Chondrocyte (in vitro differentiated cells): ENCODE measurements around the gene FBXO24. TPM values are rescaled to one million over a fixed set of nuclear protein-coding genes. Genes with fewer than 3 reads are reported as not detected.

Source experiments
- DNase-seq: peaks from one replicate; pipeline ENCODE4 v3.0.0; 2021; ENCODE audit warnings: mixed read lengths, low spot score
- H3K27ac Mint-ChIP-seq: one replicate; pipeline ENCODE4 v1.8.0; 2021; ENCODE audit warnings: mild to moderate bottlenecking, moderate library complexity, mixed read lengths; ENCODE audit not compliant: unreplicated experiment
- H3K27me3 Mint-ChIP-seq: 2 replicates; pipeline ENCODE4 v1.8.0; 2021; ENCODE audit warnings: low read depth, mixed read lengths
- H3K36me3 Mint-ChIP-seq: 2 replicates; pipeline ENCODE4 v1.8.0; 2021; ENCODE audit warnings: low read depth, mixed read lengths
- H3K4me1 Mint-ChIP-seq: 2 replicates; pipeline ENCODE4 v1.8.0; 2021; ENCODE audit warnings: low read depth, mild to moderate bottlenecking, mixed read lengths
- H3K4me3 Mint-ChIP-seq: one replicate; pipeline ENCODE4 v1.8.0; 2021; ENCODE audit warnings: mild to moderate bottlenecking, moderate library complexity, mixed read lengths; ENCODE audit not compliant: unreplicated experiment
- H3K9me3 Mint-ChIP-seq: 2 replicates; pipeline ENCODE4 v1.8.0; 2021; ENCODE audit warnings: low read depth, mixed read lengths
- CTCF ChIP-seq: fragments of 200-600 bp; sonication (generic); IDR thresholded peaks from 2 replicates; pipeline ENCODE4 v1.5.0; 2021; ENCODE audit warnings: antibody characterized with exemption, mild to moderate bottlenecking, moderate library complexity
- total RNA-seq: library from RNA; stranded (reverse); gene quantifications from 3 replicates; pipeline ENCODE4 v1.2.1, GENCODE V29; 2021

Gene FBXO24
- total RNA-seq, 1 donor from 2014 or later, result 0.57 TPM

- Mint-ChIP-seq H3K27me3 (no peaks in the 10 kb centered on the region), H3K9me3 (no peaks in the 10 kb centered on the region), H3K4me3 (no peak overlapping the region), H3K27ac (no peak overlapping the region), H3K4me1 (peaks cover 3% of the 10 kb centered on the region), H3K36me3 (peaks cover 1% of the 10 kb centered on the region)
- no peak for TF ChIP-seq CTCF
- DNase-seq, result no peak
These were observed 21.0 kb upstream of the FBXO24 start for GRCh38 chr7:100565133-100565571.

GRCh38 chr7:100566018-100566531 lies 20.1 kb upstream of the FBXO24 start:
- DNase-seq, result no peak
- Mint-ChIP-seq H3K36me3 (peaks cover 1% of the 10 kb centered on the region), H3K4me1 (peaks cover 3% of the 10 kb centered on the region), H3K9me3 (no peaks in the 10 kb centered on the region), H3K27me3 (no peaks in the 10 kb centered on the region), H3K27ac (no peak overlapping the region), H3K4me3 (no peak overlapping the region)
- no peak for TF ChIP-seq CTCF

GRCh38 chr7:100567031-100567730 lies 18.9 kb upstream of the FBXO24 start:
- no peak overlapping the region for H3K4me3 Mint-ChIP-seq
- no peak overlapping the region for H3K27ac Mint-ChIP-seq
- no peaks in the 10 kb centered on the region for H3K27me3 Mint-ChIP-seq
- peaks cover 3% of the 10 kb centered on the region for H3K4me1 Mint-ChIP-seq
- TF ChIP-seq CTCF, result no peak
- H3K36me3 Mint-ChIP-seq, result peaks cover 1% of the 10 kb centered on the region
- no peaks in the 10 kb centered on the region for H3K9me3 Mint-ChIP-seq
- DNase-seq, result no peak

- TF ChIP-seq CTCF, result no peak
- H3K4me1 Mint-ChIP-seq, result peaks cover 3% of the 10 kb centered on the region
- DNase-seq, result no peak
- H3K4me3 Mint-ChIP-seq, result no peak overlapping the region
- no peak overlapping the region for H3K27ac Mint-ChIP-seq
- H3K36me3 Mint-ChIP-seq, result peaks cover 1% of the 10 kb centered on the region
- no peaks in the 10 kb centered on the region for H3K9me3 Mint-ChIP-seq
- H3K27me3 Mint-ChIP-seq, result no peaks in the 10 kb centered on the region
These were observed 18.4 kb upstream of the FBXO24 start for GRCh38 chr7:100567751-100568175.

- Mint-ChIP-seq H3K9me3 (no peaks in the 10 kb centered on the region), H3K27ac (no peak overlapping the region), H3K27me3 (no peaks in the 10 kb centered on the region), H3K4me1 (peaks cover 3% of the 10 kb centered on the region), H3K4me3 (no peak overlapping the region), H3K36me3 (peaks cover 1% of the 10 kb centered on the region)
- DNase-seq, result no peak
- no peak for TF ChIP-seq CTCF
These were observed 17.8 kb upstream of the FBXO24 start for GRCh38 chr7:100568176-100568895.
